Neural progenitor cell (in vitro differentiated cells): Measurements from ENCODE around the gene RASSF3.

Experiments
- EZH2phosphoT487 ChIP-seq: fragments of 200-600 bp; sonication (generic); IDR thresholded peaks from 2 replicates; pipeline ENCODE4 v1.6.1; 2017; ENCODE audit warnings: antibody characterized with exemption
- TF ChIP-seq, protein P1 (sequence below): fragments of 200-600 bp; sonication (generic); IDR thresholded peaks from 2 replicates; pipeline ENCODE4 v1.5.1; 2017; ENCODE audit warnings: antibody characterized with exemption, mild to moderate bottlenecking

DNA sequence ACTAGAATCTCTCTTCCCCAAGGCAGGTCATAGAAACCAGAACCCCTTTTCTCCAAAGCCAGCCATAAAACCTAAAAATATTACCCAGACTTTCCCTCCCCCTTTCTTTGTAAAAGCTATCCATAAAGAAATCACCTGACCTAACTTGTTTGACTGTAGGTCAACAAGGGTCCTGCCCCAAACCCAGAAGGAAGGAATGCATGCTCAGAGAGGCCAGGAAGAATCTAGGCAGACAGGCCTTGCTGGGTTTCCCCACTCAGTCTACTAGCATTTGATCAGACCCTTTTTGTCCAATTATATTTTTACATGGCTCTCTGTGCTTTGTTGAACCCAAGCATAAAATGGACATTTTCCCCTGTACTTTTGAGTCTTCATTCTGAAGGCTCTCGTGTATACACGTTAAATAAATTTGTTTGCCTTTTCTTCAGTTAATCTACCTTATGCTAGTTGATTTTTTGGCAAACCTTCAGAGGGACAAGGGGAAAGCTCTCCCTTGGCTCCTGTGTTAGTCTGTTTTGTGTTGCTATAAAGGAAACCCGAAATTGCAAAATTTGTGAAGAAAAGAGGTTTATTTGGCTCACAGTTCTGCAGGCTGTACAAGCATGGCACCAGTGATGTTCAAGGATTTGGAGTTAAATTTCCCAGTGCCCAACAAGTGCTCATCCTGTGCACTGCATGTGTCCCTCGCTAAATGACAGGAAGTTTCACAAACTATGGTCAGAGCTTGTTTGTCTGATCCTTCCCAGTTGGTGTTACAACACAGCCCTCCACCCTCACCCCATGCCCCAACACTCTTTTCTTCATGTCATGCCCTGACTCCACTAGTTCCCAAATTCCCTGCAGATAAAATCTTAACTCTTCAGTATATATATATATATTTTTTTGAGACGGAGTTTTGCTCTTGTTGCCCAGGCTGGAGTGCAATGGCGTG lies 14.2 kb upstream of the RASSF3 start:
- TF ChIP-seq, protein P1, sequence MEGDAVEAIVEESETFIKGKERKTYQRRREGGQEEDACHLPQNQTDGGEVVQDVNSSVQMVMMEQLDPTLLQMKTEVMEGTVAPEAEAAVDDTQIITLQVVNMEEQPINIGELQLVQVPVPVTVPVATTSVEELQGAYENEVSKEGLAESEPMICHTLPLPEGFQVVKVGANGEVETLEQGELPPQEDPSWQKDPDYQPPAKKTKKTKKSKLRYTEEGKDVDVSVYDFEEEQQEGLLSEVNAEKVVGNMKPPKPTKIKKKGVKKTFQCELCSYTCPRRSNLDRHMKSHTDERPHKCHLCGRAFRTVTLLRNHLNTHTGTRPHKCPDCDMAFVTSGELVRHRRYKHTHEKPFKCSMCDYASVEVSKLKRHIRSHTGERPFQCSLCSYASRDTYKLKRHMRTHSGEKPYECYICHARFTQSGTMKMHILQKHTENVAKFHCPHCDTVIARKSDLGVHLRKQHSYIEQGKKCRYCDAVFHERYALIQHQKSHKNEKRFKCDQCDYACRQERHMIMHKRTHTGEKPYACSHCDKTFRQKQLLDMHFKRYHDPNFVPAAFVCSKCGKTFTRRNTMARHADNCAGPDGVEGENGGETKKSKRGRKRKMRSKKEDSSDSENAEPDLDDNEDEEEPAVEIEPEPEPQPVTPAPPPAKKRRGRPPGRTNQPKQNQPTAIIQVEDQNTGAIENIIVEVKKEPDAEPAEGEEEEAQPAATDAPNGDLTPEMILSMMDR, result no peak
- no peak for TF ChIP-seq EZH2phosphoT487
